Liver (tissue), 9 donors: ENCODE data around the gene MYBPH. TPM values are rescaled to one million over a fixed set of nuclear protein-coding genes. Genes with fewer than 3 reads are reported as not detected.

Source experiments
- DNase-seq: peaks from one replicate; pipeline ENCODE4 v3.0.0-alpha.2; 2017; ENCODE audit warnings: low spot score
- H3K27ac ChIP-seq, 2 donors: one replicate each; pipeline ENCODE4 v1.7.0; 2013; ENCODE audit warnings: inconsistent platforms in 2 of 2, low read length in 2 of 2, control low read depth in 1 of 2, low read depth in 1 of 2, mild to moderate bottlenecking in 1 of 2
- H3K27me3 ChIP-seq, 4 donors: one replicate each; pipeline versions ENCODE4 v1.6.1 to v1.7.0; 2013; ENCODE audit warnings: low read length in 3 of 4, inconsistent platforms in 1 of 4, mild to moderate bottlenecking in 1 of 4, moderate library complexity in 1 of 4; ENCODE audit not compliant: control insufficient read depth in 4 of 4, insufficient read depth in 4 of 4
- H3K36me3 ChIP-seq, 4 donors: one replicate each; pipeline versions ENCODE4 v1.6.1 to v1.7.0; 2013; ENCODE audit warnings: low read length in 3 of 4, mild to moderate bottlenecking in 3 of 4, low read depth in 1 of 4, moderate library complexity in 1 of 4; ENCODE audit not compliant: control insufficient read depth in 4 of 4, insufficient read depth in 3 of 4
- H3K4me1 ChIP-seq, 4 donors: one replicate each; pipeline versions ENCODE4 v1.6.1 to v1.7.0; 2013; ENCODE audit warnings: low read length in 3 of 4, mild to moderate bottlenecking in 3 of 4, moderate library complexity in 1 of 4; ENCODE audit not compliant: control insufficient read depth in 4 of 4, insufficient read depth in 4 of 4
- H3K4me3 ChIP-seq, 3 donors: one replicate each; pipeline versions ENCODE4 v1.6.1 to v1.7.0; 2013; ENCODE audit warnings: low read length in 3 of 3, control low read depth in 1 of 3, low read depth in 1 of 3, mild to moderate bottlenecking in 1 of 3
- H3K9ac ChIP-seq, 2 donors: one replicate each; pipeline ENCODE4 v1.7.0; 2013; ENCODE audit warnings: low read length in 2 of 2, mild to moderate bottlenecking in 2 of 2, moderate library complexity in 2 of 2, control low read depth in 1 of 2, low read depth in 1 of 2
- H3K9me3 ChIP-seq, 4 donors: one replicate each; pipeline versions ENCODE4 v1.6.1 to v1.7.0; 2013; ENCODE audit warnings: low read length in 3 of 4; ENCODE audit not compliant: control insufficient read depth in 4 of 4
- ATF3 ChIP-seq: IDR thresholded peaks from 2 replicates; pipeline ENCODE4 v1.6.1; 2016; ENCODE audit warnings: antibody characterized with exemption
- FOXA2 ChIP-seq: IDR thresholded peaks from 2 replicates; pipeline ENCODE4 v1.6.1; 2016; ENCODE audit warnings: antibody characterized with exemption
- HNF4A ChIP-seq, 2 donors: conservative IDR thresholded peaks; 2 replicates each; pipeline ENCODE4 v1.6.1; 2016; ENCODE audit warnings: antibody characterized with exemption in 2 of 2, mild to moderate bottlenecking in 2 of 2
- HNF4G ChIP-seq: IDR thresholded peaks from 2 replicates; pipeline ENCODE4 v1.6.1; 2016; ENCODE audit warnings: antibody characterized with exemption
- MAX ChIP-seq: IDR thresholded peaks from 2 replicates; pipeline ENCODE4 v1.6.1; 2016; ENCODE audit warnings: antibody characterized with exemption
- NR2F2 ChIP-seq: IDR thresholded peaks from 2 replicates; pipeline ENCODE4 v1.6.1; 2016; ENCODE audit warnings: antibody characterized with exemption
- RAD21 ChIP-seq, 2 donors: IDR thresholded peaks; 2 replicates each; pipeline ENCODE4 v1.6.1; 2016; ENCODE audit warnings: antibody characterized with exemption in 2 of 2, mild to moderate bottlenecking in 2 of 2
- REST ChIP-seq: IDR thresholded peaks from 2 replicates; pipeline ENCODE4 v1.6.1; 2016; ENCODE audit warnings: antibody characterized with exemption, mild to moderate bottlenecking
- RXRA ChIP-seq, 2 donors: IDR thresholded peaks; 2 replicates each; pipeline ENCODE4 v1.6.1; 2017 to 2018; ENCODE audit warnings: antibody characterized with exemption in 2 of 2, mild to moderate bottlenecking in 1 of 2
- SP1 ChIP-seq: IDR thresholded peaks from 2 replicates; pipeline ENCODE4 v1.6.1; 2018; ENCODE audit warnings: antibody characterized with exemption, mild to moderate bottlenecking
- TAF1 ChIP-seq: conservative IDR thresholded peaks from 2 replicates; pipeline ENCODE4 v1.6.1; 2016; ENCODE audit warnings: antibody characterized with exemption, mild to moderate bottlenecking
- YY1 ChIP-seq: IDR thresholded peaks from 2 replicates; pipeline ENCODE4 v1.6.1; 2016; ENCODE audit warnings: antibody characterized with exemption, mild to moderate bottlenecking
- whole genome bisulfite sequencing: extraction: QIAGEN DNeasy Blood & Tissue Kit; methylation state at CpG from one replicate; pipeline ENCODE4 v1.1.7; 2013; 5-methylcytosine and 5-hydroxymethylcytosine counted together
- polyA plus RNA-seq, 2 donors: library from polyadenylated mRNA; stranded (reverse) in 1 of 2; unstranded in 1 of 2; fragments of 200-250 nt in 1 of 2; fragments of >200 nt in 1 of 2; fragmentation: Nextera tagmentation in 1 of 2; extraction: Ambion mirVana in 1 of 2; gene quantifications; one replicate each; pipeline versions ENCODE4 v1.2.1 to v1.2.3, GENCODE V29; 2013 to 2015
- total RNA-seq, 2 donors: library from RNA; depleted of rRNA; stranded (reverse); fragments of >200 nt; gene quantifications; one replicate each; pipeline ENCODE4 v1.2.3, GENCODE V29; 2014
- TF ChIP-seq, protein P1 (sequence below): IDR thresholded peaks from 2 replicates; pipeline ENCODE4 v1.6.1; 2016; ENCODE audit warnings: antibody characterized with exemption
- donor health status: healthy.
- donor health status: healthy.
- donor health status: healthy.
- donor health status: healthy.
- donor health status: healthy.

MYBPH gene
- total and polyA plus RNA-seq, 4 donors, result 0.09 TPM; not detected in 3

DNA sequence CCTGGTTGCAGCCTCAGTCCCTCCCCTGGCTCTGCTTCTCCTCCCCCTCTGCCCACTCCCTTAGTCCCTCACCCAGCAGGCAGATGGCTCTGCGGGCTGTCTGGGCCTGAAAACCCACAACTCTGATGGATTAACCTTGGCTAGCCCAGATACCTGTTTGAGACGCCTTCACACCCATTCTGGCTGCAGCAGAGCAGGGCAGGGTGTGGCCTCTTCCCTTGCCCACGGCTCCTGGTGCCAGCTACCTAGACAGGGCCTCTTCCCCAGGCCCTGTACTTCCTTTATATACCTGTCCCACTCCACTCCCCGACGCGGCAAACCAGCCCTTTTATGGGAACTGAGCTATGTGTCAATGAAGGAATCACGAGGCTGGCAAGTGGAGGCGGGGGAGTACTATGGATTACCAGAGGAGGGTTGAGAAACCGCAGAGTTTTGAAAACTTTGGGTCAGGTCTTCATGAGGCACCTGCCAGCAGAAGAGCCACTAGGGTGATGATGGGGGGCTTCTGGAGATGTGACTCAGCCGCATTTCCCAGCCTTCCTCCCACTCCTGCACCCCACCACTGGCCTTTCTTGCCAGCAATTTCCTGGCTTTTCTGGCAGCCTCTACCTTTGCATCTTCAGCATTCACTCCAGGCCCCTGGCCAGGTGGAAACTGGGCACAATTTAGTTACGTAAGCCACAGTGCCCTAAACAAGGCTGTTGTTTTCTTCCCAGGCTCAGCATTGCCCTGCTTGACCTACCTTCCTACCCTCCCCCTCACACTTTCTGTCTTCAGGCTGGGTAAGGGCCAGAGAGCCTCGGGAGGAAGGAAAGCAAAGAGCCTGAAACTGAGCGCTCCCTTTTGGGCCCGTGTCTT lies 11.0 kb upstream of the MYBPH start, which contains the start of gene CHI3L1:
CHI3L1 (minus strand) TSS at position 259 of the 858 bp plus-strand sequence; CDS start at position 178, 81 bp downstream.
- no peaks in the 10 kb centered on the region for H3K27me3 ChIP-seq
- TF ChIP-seq TAF1, result no peak
- TF ChIP-seq NR2F2, result no peak
- TF ChIP-seq, protein P1, sequence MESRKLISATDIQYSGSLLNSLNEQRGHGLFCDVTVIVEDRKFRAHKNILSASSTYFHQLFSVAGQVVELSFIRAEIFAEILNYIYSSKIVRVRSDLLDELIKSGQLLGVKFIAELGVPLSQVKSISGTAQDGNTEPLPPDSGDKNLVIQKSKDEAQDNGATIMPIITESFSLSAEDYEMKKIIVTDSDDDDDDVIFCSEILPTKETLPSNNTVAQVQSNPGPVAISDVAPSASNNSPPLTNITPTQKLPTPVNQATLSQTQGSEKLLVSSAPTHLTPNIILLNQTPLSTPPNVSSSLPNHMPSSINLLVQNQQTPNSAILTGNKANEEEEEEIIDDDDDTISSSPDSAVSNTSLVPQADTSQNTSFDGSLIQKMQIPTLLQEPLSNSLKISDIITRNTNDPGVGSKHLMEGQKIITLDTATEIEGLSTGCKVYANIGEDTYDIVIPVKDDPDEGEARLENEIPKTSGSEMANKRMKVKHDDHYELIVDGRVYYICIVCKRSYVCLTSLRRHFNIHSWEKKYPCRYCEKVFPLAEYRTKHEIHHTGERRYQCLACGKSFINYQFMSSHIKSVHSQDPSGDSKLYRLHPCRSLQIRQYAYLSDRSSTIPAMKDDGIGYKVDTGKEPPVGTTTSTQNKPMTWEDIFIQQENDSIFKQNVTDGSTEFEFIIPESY, result no peak
- no peak for TF ChIP-seq HNF4A (conservative IDR thresholded peaks at IDR 0.05)
- no peak for TF ChIP-seq SP1
- no peak for TF ChIP-seq RAD21 (IDR thresholded peaks at IDR 0.05)
- no peaks in the 10 kb centered on the region for H3K36me3 ChIP-seq
- H3K9ac ChIP-seq, result no peak within 1 kb of the TSS
- no peak within 1 kb of the TSS for H3K4me3 ChIP-seq
- WGBS, result 45% methylated on average over 14 of the region's 14 CpGs
- H3K4me1 ChIP-seq, result peaks cover 0 to 8% (median 2%) of the 10 kb centered on the region in 4 donors
- H3K9me3 ChIP-seq, result no peaks in the 10 kb centered on the region
- DNase-seq, result no peak
- H3K27ac ChIP-seq, result peak within 1 kb of the TSS; percentile 19 to 38

DNA sequence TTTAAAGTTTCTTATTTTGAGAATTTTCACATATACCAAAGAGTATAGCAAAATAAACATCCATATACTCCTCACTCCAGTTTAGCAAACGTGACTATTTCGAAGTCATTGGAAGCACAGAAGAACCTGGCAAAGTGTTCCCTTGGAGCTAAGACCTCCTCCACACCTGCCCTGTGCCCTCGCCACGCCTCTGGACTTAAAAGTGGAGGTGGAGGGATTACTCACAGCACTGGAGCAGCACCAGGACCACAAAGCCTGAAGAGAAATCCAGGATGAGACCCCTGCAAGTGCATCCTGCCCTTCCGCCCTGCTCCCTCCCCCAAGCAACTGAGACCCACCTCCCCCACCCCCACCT lies 10.4 kb upstream of the MYBPH start:
- Histone ChIP-seq H3K4me1 (peaks cover 0 to 8% (median 2%) of the 10 kb centered on the region in 4 donors), H3K9ac (no peak overlapping the region), H3K27me3 (no peaks in the 10 kb centered on the region), H3K4me3 (no peak overlapping the region), H3K9me3 (no peaks in the 10 kb centered on the region), H3K36me3 (no peaks in the 10 kb centered on the region), H3K27ac (no peak overlapping the region)
- no peak for TF ChIP-seq TAF1
- no peak for TF ChIP-seq ATF3
- no peak for TF ChIP-seq NR2F2
- TF ChIP-seq HNF4G, result no peak
- TF ChIP-seq, protein P1, result no peak
- no peak for TF ChIP-seq RXRA (IDR thresholded peaks at IDR 0.05)
- no peak for TF ChIP-seq RAD21 (IDR thresholded peaks at IDR 0.05)
- TF ChIP-seq MAX, result no peak
- no peak for TF ChIP-seq FOXA2
- TF ChIP-seq SP1, result no peak
- TF ChIP-seq YY1, result no peak
- no peak for TF ChIP-seq REST
- 92% methylated on average over 5 of the region's 5 CpGs for WGBS
- DNase-seq, result no peak
